HG02885 (cell line): ENCODE measurements around the gene NKX3-2.

ENCODE experiments used
- ATAC-seq: cut with Tn5 transposase; IDR thresholded peaks from one replicate; pipeline ENCODE4 v1.9.1; 2021; ENCODE audit warnings: mild to moderate bottlenecking; ENCODE audit not compliant: unreplicated experiment, poor library complexity

The NKX3-2 gene

DNA sequence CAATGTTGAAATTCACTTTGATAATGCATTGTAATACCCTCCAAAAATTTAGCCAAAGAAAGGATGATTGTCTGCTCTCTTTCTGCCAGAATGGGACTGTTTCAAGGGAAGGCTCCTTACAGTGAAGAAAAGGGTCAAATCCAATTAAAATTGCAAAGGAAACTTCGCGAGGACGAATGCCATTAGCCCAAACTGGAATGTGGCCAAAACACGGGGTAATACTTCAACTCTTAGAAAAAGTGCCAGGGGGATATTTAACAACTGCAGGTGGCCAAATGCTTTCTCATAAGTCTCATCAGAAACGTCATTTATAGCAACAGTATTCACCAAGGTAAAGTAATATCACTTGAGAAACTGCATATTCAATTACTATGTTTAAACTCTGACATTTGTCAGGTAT lies 29.0 kb downstream of the NKX3-2 start:
- no peak for ATAC-seq

DNA sequence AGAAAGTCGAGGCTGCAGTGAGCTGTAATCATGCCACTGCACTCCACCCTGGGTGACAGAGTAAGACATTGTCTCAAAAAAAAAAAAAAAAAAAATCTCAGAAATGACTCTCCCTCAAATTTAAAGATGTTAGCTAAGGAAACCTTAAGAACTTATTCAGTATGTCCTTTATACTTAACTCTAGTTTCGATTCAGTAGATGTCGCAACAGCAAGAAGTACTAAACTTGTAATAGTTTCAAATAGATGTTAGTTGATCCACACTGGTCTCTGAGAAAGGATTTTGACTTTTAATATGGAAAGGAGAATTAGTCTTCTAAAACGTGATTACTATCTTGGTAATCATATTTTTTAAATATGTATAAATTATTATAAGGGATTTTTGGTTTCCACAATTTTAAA lies 29.6 kb downstream of the NKX3-2 start:
- no peak for ATAC-seq

GRCh38 chr4:13511101-13511500 lies 33.2 kb downstream of the NKX3-2 start:
- no peak for ATAC-seq

GRCh38 chr4:13509442-13509841 lies 34.9 kb downstream of the NKX3-2 start:
- no peak for ATAC-seq

- no peak for ATAC-seq
Measured at GRCh38 chr4:13504374-13504773, 39.9 kb downstream of the NKX3-2 start.

DNA sequence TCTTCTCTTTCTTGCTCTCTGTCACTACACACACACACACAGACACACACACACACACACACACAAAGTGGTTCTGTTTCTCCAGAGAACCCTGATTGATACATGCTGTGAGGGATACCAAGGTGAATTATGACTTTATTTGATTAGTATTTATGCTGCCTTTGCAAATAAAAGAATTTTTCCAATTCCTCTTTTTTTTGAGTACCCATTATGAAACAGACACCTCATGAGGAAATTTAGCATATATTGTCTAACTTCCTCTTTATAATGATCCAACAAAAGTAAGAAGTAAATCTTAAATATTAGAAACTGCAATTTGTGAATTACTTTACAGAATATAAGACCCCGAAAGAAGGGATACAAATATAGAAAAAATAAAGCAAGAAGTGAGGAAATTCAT lies 45.8 kb downstream of the NKX3-2 start:
- ATAC-seq: no peak

- ATAC-seq: no peak
Measured at GRCh38 chr4:13496605-13497004, 47.7 kb downstream of the NKX3-2 start.

GRCh38 chr4:13495753-13496152 lies 48.6 kb downstream of the NKX3-2 start:
- no peak for ATAC-seq

DNA sequence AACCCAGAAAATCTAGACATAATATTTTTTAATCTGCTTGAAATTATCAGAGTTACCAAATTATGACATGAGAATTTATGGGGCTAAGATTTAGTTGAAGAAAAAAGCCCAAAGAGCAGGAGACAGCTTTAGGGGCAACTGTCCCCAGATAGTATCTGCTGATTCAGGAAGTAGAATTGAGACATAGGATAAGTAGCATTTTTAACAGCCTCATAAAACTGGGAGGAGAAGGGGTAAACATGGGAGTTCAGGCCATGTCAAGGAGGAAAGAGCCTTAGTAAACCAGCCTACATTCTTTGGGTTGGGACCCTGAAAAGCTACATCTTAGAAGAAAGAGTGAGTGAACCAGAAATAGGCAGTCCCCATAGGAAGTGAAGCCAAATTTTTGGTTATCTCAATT lies 50.5 kb downstream of the NKX3-2 start:
- ATAC-seq: no peak

- no peak for ATAC-seq
Measured at GRCh38 chr4:13492747-13493146, 51.6 kb downstream of the NKX3-2 start.
